SK-N-MC (cell line): ENCODE measurements around the gene KDM4B.
"Not testable (repeated sequence)": the region's sequence is repeated elsewhere in the genome, so short reads cannot be mapped to it uniquely, and the experiment has no call there.

Experiments used
- DNase-seq: peaks from one replicate; pipeline ENCODE4 v3.0.0-alpha.2; 2011; ENCODE audit warnings: low read depth, low spot score
- H3K27ac ChIP-seq: fragments of 200-600 bp; sonication (generic); 2 replicates; pipeline ENCODE4 v1.5.1; 2016; ENCODE audit warnings: mixed run types
- H3K36me3 ChIP-seq: fragments of 200-600 bp; sonication (generic); 2 replicates; pipeline ENCODE4 v1.6.1; 2017; ENCODE audit warnings: antibody characterized with exemption, low read length, mixed read lengths; ENCODE audit not compliant: insufficient read depth
- H3K4me3 ChIP-seq: fragments of 200-600 bp; sonication (generic); 2 replicates; pipeline ENCODE4 v1.5.1; 2016
- H3K9ac ChIP-seq: fragments of 200-600 bp; sonication (generic); 2 replicates; pipeline ENCODE4 v1.8.0; 2017; ENCODE audit warnings: mixed run types, mixed read lengths; ENCODE audit not compliant: insufficient read length
- H3K9me3 ChIP-seq: fragments of 200-600 bp; sonication (generic); 2 replicates; pipeline ENCODE4 v1.6.1; 2017; ENCODE audit warnings: low read depth, mild to moderate bottlenecking, antibody characterized with exemption, low read length, moderate library complexity, mixed read lengths
- EZH2 ChIP-seq: fragments of 200-600 bp; sonication (generic); IDR thresholded peaks from one replicate; pipeline ENCODE4 v1.6.1; 2017; ENCODE audit warnings: antibody characterized with exemption
- FOXP2 ChIP-seq: optimal IDR thresholded peaks from 2 replicates; pipeline ENCODE3; 2011; ENCODE audit warnings: mild to moderate bottlenecking, moderate library complexity; ENCODE audit not compliant: insufficient read depth; ENCODE audit errors: extremely low read length, control extremely low read depth
- POLR2AphosphoS5 ChIP-seq: IDR thresholded peaks from 2 replicates; pipeline ENCODE4 v1.6.1; 2012; ENCODE audit warnings: mild to moderate bottlenecking, low read depth, low read length, borderline replicate concordance

KDM4B gene

DNA sequence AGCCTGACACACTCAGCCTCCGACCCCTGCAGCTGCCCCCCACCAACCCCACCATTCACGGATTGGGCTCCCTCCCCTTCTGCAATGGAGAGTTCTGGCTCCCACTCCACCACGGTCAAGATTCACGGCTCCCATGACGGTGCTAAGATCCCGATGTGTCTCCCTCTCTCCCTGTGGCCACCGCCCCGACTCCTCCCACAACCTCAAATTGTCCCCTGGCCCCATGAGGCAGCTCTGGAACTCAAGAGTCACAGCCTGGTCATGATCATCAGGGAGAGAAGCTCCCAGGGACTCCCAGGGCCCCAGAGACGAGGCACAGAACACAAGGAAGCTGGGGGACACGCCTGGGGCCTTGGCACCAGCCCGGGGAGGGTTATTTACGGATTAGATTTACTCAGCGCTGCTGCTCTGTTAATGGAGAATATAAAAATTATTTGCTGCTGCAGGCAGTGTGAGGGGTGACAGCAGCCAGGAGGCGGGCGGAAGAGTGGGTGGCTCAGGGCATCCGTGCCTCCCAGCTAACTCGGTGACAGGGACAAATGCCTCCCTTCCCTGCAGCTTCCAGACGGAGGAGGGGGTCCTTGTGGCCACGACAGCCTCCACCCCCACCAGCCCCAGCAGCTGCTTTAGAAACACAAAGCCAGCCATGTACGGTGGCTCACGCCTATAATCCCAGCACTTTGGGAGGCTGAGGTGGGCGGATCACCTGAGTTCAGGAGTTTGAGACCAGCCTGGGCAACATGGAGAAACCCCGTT is 187.5 kb downstream of the KDM4B start:
- no peak overlapping the region for H3K27ac ChIP-seq
- TF ChIP-seq POLR2AphosphoS5 (no peak), EZH2 (no peak)
- DNase-seq: no peak
- no peaks in the 10 kb centered on the region for H3K9me3 ChIP-seq
- H3K9ac ChIP-seq: no peak overlapping the region
- no peaks in the 10 kb centered on the region for H3K36me3 ChIP-seq
- no peak overlapping the region for H3K4me3 ChIP-seq

DNA sequence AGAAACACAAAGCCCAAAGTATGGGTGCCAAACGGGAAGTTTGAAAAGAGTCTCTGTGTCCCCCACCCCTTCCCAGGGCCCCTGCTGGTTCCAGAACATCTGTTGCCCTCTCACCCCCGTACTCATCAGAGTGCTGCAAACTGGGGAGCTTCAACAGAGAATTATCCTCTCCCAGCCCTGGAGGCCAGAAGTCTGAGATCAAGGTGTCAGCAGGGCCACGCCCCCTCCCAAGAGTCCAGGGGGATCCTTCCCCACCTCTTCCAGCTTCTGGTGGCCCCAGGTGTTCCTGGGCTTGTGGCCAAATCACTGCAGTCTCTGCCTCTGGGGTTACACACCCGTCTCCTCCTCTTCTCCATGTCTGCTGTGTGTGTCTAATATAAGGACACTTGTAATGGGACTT is 188.3 kb downstream of the KDM4B start:
- no peak for DNase-seq
- no peak overlapping the region for H3K27ac ChIP-seq
- H3K4me3 ChIP-seq: no peak overlapping the region
- no peak overlapping the region for H3K9ac ChIP-seq
- H3K9me3 ChIP-seq: no peaks in the 10 kb centered on the region
- no peak for TF ChIP-seq EZH2
- no peak for TF ChIP-seq POLR2AphosphoS5
- no peak for TF ChIP-seq FOXP2
- no peaks in the 10 kb centered on the region for H3K36me3 ChIP-seq

DNA sequence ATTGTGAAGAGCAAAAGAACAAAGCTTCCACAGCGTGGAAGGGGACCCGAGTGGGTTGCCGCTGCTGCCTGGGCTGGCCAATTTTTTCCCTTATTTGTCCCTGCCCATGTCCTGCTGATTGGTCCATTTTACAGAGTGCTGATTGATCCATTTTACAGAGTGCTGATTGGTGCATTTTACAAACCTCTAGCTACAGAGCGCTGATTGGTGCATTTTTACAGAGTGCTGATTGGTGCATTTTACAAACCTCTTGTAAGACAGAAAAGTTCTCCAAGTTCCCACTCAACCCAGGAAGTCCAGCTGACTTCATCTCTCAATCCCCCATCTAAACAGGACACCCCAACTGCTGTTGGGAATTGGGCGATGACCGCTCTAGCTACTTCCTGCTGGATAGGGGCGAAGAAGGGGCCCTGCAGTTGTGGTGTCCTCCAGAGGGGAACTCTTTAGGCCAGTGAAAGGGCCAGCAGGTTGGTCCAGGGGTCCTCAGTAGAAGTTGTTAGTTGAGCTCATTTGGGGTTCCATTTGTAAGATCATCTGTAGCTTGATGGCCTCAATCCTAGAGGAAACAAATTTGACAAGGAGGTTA is 189.7 kb downstream of the KDM4B start:
- H3K27ac ChIP-seq, H3K9me3 ChIP-seq, H3K4me3 ChIP-seq, H3K36me3 ChIP-seq, H3K9ac ChIP-seq, DNase-seq: not testable (repeated sequence)

DNA sequence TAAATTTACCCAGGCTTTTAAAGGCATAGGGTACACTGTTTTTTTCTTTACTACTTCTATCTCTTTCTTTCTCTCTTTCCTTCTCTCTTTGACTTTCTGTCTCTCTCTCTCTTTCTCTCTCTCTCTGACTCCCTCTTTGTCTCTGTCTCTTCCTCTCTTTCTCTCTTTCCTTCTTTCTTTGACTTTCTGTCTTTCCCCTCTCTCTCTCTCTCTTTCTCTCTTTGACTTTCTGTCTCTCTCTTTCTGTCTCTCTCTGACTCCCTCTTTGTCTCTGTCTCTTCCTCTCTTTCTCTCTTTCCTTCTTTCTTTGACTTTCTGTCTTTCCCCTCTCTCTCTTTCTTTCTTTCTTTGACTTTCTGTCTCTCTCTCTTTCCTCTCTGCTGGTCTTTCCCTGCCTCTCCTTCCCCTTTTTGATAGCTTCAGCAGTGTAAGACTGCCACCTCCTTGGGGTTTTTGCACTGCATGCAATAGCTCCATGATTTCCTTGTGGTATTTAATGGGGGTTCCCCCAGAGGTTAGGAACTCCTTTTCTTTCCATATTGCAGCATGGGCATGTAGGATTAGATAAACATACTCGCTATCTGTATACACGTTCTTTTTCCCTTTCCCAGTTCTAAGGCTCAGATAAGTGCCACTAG is 191.4 kb downstream of the KDM4B start:
- not testable (repeated sequence) for DNase-seq, H3K9ac ChIP-seq, H3K27ac ChIP-seq, H3K36me3 ChIP-seq, H3K9me3 ChIP-seq, H3K4me3 ChIP-seq

DNA sequence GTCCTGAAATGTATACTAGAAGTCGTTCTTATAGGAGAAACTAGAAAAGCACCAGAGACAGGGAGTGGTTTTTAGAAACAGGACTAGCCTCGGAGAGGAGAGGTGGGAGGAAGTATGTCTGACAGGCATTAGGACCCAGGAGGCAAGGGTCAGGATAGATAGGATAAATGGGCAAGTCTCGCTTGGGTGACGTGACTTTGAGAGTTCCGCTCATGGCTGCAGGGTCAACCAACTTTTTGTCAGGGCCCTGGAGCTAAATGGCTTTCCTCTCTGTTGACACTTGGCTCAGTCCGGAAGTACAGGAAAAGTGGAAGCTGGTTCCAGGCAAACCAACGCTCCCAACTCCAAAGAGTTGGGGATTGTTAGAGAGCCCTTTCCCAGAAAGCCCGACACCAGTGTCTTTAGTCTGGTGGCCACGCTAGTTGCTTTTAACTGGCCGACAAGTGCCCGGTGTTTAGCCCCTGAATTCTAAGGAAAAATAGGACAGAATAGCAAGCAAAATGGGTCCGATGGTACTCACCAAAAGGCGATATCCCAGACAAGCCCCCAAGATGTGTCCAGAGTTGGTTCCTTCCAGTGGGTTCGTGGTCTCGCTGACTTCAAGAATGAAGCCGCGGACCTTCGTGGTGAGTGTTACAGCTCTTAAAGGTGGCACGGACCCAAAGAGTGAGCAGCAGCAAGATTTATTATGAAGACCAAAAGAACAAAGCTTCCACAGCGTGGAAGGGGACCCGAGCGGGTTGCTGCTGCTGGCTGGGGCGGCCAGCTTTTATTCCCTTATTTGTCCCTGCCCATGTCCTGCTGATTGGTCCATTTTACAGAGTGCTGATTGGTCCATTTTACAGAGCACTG is 196.2 kb downstream of the KDM4B start:
- H3K4me3 ChIP-seq, H3K36me3 ChIP-seq, H3K9ac ChIP-seq, DNase-seq, H3K27ac ChIP-seq, H3K9me3 ChIP-seq: not testable (repeated sequence)

DNA sequence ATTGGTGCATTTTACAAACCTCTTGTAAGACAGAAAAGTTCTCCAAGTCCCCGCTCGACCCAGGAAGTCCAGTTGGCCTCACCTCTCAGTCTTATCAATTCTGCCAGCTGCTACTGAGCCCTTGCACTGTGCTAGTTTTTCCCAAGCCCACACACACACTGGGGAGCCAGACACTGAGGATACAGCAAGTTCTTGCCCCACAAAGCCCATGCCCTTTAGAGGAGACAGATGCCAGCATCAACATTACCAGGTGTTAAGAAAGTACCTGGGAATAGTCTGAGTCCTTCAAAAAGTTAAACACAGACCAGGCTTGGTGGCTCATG is 196.7 kb downstream of the KDM4B start:
- no peak overlapping the region for H3K4me3 ChIP-seq
- H3K36me3 ChIP-seq: no peaks in the 10 kb centered on the region
- DNase-seq: no peak
- H3K27ac ChIP-seq: no peak overlapping the region
- TF ChIP-seq POLR2AphosphoS5 (no peak), EZH2 (no peak), FOXP2 (no peak)
- no peaks in the 10 kb centered on the region for H3K9me3 ChIP-seq
- H3K9ac ChIP-seq: no peak overlapping the region

DNA sequence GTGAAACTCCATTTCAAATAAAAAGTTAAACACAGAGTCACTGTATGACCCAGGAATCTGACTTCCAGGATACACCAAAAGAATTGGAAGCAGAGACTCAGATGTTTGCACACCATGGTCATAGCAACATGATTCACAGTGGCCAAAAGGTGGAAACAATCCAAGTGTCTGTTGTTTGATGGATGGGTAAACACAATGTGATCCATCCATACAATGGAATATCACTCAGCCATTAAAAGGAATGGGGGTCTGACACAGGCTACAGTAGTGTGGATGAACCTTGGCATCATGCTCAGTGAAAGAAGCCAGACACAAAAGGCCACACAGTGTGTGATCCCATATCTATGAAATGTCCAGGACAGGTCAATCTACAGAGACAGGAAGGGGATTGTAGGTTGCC is 197.3 kb downstream of the KDM4B start:
- Histone ChIP-seq H3K9me3 (no peaks in the 10 kb centered on the region), H3K36me3 (no peaks in the 10 kb centered on the region), H3K27ac (no peak overlapping the region), H3K9ac (no peak overlapping the region), H3K4me3 (no peak overlapping the region)
- no peak for TF ChIP-seq EZH2
- no peak for TF ChIP-seq FOXP2
- no peak for TF ChIP-seq POLR2AphosphoS5
- DNase-seq: no peak

DNA sequence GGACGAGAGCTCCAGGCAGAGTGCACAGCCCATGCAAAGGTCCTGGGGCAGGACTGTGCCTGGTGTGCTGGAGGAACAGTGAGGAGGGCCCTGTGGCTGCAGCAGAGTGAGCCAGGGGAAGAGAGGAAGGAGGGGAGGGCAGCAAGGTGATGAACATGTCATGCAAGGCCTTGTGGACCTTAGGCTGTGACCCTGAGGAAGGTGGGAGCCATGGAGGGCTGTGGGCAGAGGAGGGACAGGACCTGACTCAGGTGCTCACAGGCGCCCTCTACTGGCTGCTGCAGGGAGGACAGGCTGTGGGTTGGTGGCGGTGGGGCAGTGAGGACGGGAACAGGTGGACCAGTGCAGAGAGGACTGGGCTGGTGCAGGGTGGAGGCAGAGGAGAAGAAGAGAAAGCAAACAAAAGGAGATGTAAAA is 201.4 kb downstream of the KDM4B start:
- DNase-seq: no peak

DNA sequence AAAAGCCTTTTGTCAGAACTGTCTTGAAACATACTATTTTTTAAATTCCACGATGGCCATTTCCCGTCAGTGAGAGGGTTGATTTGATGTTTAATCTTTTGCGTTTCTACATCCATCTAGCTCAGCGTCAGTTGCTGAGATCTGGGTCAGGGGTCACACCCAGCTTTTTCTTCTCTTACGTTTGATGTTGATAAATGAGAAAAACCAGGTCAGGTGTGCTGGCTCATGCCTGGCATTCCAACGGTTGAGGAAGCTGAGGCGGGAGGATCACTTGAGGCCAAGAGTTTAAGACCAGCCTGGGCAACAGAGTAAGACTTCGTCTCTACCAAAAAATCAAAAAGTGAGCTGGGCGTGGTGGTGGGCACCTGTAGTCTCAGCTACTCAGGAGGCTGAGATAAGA is 202.8 kb downstream of the KDM4B start:
- no peak overlapping the region for H3K9ac ChIP-seq
- DNase-seq: no peak
- H3K9me3 ChIP-seq: no peaks in the 10 kb centered on the region
- TF ChIP-seq EZH2: no peak
- TF ChIP-seq POLR2AphosphoS5: no peak
- no peak for TF ChIP-seq FOXP2
- no peak overlapping the region for H3K4me3 ChIP-seq
- H3K36me3 ChIP-seq: no peaks in the 10 kb centered on the region
- no peak overlapping the region for H3K27ac ChIP-seq

More for the DNA sequence above, 201.4 kb downstream of the KDM4B start:
- Histone ChIP-seq H3K27ac (no peak overlapping the region), H3K36me3 (no peaks in the 10 kb centered on the region), H3K9me3 (no peaks in the 10 kb centered on the region), H3K4me3 (no peak overlapping the region), H3K9ac (no peak overlapping the region)
- TF ChIP-seq POLR2AphosphoS5: no peak
- TF ChIP-seq EZH2: no peak
- no peak for TF ChIP-seq FOXP2
